ENCODE data around the gene GBX1. TPM values are rescaled to one million over a fixed set of nuclear protein-coding genes. Genes with fewer than 3 reads are reported as not detected.

GBX1 gene
- total RNA-seq, 4 donors from 2014 or later = not detected

- Histone ChIP-seq H3K27ac (no peak overlapping the region), H3K9me3 (no peaks in the 10 kb centered on the region), H3K4me3 (replicated peaks in 1 of 3) (no peak overlapping the region), H3K36me3 (no peaks in the 10 kb centered on the region), H3K27me3 (no peaks in the 10 kb centered on the region), H3K4me1 (no peaks in the 10 kb centered on the region)
- no peak for TF ChIP-seq POLR2A (IDR thresholded peaks at IDR 0.05)
- TF ChIP-seq, protein P1, sequence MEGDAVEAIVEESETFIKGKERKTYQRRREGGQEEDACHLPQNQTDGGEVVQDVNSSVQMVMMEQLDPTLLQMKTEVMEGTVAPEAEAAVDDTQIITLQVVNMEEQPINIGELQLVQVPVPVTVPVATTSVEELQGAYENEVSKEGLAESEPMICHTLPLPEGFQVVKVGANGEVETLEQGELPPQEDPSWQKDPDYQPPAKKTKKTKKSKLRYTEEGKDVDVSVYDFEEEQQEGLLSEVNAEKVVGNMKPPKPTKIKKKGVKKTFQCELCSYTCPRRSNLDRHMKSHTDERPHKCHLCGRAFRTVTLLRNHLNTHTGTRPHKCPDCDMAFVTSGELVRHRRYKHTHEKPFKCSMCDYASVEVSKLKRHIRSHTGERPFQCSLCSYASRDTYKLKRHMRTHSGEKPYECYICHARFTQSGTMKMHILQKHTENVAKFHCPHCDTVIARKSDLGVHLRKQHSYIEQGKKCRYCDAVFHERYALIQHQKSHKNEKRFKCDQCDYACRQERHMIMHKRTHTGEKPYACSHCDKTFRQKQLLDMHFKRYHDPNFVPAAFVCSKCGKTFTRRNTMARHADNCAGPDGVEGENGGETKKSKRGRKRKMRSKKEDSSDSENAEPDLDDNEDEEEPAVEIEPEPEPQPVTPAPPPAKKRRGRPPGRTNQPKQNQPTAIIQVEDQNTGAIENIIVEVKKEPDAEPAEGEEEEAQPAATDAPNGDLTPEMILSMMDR (IDR thresholded peaks at IDR 0.05) = no peak
- intact Hi-C loops (cut with DNase I) = no loop called here
- DNase-seq = no peak
- 58 to 69% methylated on average over 9 of the region's 9 CpGs for WGBS, 2 donors
Measured at GRCh38 chr7:151206914-151207313, 39.4 kb upstream of the GBX1 start.

DNA sequence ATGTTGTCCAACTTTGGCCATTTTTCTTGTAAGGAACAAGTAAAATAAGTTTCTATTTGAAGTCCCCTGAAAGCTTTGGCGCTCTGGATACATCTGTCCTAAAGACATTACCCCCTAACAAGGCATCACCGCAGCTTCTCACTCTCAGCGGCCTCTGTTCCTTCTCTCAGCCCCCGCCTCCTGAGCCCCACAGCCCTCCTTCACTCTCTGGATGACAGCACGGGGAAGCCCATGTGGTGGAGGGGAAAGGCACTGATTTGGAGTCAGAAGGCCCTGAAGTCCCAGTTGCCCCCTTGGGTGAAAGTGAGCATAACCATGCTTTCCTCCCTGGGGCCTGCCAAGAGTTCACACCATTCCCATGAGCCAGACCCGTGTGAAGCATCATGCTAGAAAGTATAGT, 38.2 kb upstream of the GBX1 start:
- H3K27ac ChIP-seq = no peak overlapping the region
- H3K9me3 ChIP-seq = no peaks in the 10 kb centered on the region
- no peak overlapping the region for H3K4me3 ChIP-seq (replicated peaks in 1 of 3)
- WGBS, 2 donors = 69 to 71% methylated on average over 6 of the region's 6 CpGs
- DNase-seq = no peak
- intact Hi-C loops (cut with DNase I) = no loop called here
- TF ChIP-seq, protein P1 (IDR thresholded peaks at IDR 0.05) = no peak
- TF ChIP-seq POLR2A (IDR thresholded peaks at IDR 0.05) = no peak
- no peaks in the 10 kb centered on the region for H3K36me3 ChIP-seq
- no peaks in the 10 kb centered on the region for H3K4me1 ChIP-seq
- H3K27me3 ChIP-seq = no peaks in the 10 kb centered on the region

DNA sequence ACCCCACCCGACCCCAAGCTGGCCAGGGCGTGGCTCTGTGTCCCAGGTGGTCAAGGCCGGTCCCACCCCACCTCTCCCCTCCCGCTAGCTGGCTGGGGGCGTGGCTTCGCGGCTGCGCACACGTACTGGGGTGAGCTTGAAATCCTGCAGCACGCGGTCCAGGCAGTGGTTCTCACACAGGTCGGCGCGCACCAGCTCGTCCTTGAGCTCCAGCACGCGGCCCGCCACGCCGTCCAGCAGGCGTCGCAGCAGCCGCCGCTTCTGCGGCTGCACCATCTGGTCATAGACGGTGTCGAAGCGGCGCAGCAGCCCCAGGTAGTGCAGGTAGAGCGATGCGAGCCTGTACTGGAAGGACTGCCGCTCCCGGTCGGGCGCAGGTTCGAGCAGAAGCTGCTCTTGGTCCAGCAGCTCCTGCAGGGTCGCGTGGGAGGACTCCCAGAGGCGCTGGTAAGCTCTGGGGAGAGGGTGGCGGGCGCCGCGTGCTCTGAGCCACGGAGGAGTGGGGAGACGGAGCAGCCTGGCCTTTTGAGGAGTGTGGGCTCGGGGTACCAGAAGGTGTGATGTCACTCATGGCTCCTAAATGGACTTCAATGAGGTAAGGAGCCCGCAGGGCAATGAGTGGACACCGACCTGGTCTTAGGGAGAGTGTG, 37.0 kb upstream of the GBX1 start:
- no peaks in the 10 kb centered on the region for H3K27me3 ChIP-seq
- WGBS, 2 donors = 58 to 78% methylated on average over 30 to 32 of the region's 48 CpGs
- no peak for DNase-seq
- intact Hi-C loops (cut with DNase I) = no loop called here
- no peak overlapping the region for H3K4me3 ChIP-seq (replicated peaks in 1 of 3)
- no peaks in the 10 kb centered on the region for H3K4me1 ChIP-seq
- TF ChIP-seq POLR2A (IDR thresholded peaks at IDR 0.05) = no peak
- TF ChIP-seq, protein P1 (IDR thresholded peaks at IDR 0.05) = no peak
- H3K36me3 ChIP-seq = no peaks in the 10 kb centered on the region
- H3K9me3 ChIP-seq = no peaks in the 10 kb centered on the region
- no peak overlapping the region for H3K27ac ChIP-seq

DNA sequence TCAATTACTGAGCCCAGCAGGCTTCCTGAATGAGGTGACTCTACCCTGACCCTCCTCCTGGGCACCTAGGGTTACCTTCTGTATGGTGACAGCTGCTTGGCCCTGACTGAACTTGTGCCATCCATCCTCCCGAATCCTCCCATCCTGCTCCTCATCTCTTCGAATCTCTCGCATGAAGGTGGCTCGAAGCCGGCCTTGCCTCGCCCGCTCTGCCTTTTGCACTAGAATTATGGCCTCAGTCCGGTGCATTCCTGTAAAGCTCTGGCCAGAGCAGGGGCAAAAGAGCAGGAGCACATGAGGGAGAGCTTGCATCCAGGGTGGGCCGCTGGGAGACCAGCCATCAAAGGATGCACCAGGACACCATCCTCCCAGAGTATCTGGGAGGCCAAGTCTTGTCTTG, 35.3 kb upstream of the GBX1 start:
- 96% methylated on average over 9 of the region's 9 CpGs for WGBS, 2 donors
- H3K4me3 ChIP-seq (replicated peaks in 1 of 3) = no peak overlapping the region
- H3K27ac ChIP-seq = no peak overlapping the region
- no peak for DNase-seq
- peaks cover 0 to 5% of the 10 kb centered on the region in 2 donors for H3K4me1 ChIP-seq
- intact Hi-C loops (cut with DNase I) = no loop called here
- H3K36me3 ChIP-seq = no peaks in the 10 kb centered on the region
- TF ChIP-seq, protein P1 (IDR thresholded peaks at IDR 0.05) = no peak
- TF ChIP-seq POLR2A (IDR thresholded peaks at IDR 0.05) = no peak
- H3K9me3 ChIP-seq = no peaks in the 10 kb centered on the region
- no peaks in the 10 kb centered on the region for H3K27me3 ChIP-seq

GRCh38 chr7:151201751-151202150, 34.3 kb upstream of the GBX1 start:
- H3K27ac ChIP-seq = no peak overlapping the region

More at GRCh38 chr7:151201751-151202150, 34.3 kb upstream of the GBX1 start:
- H3K36me3 ChIP-seq = no peaks in the 10 kb centered on the region
- DNase-seq = no peak
- intact Hi-C loops (cut with DNase I) = no loop called here
- no peak overlapping the region for H3K4me3 ChIP-seq (replicated peaks in 1 of 3)
- TF ChIP-seq POLR2A (IDR thresholded peaks at IDR 0.05) = no peak
- TF ChIP-seq, protein P1 (IDR thresholded peaks at IDR 0.05) = no peak
- H3K4me1 ChIP-seq = peaks cover 0 to 5% of the 10 kb centered on the region in 2 donors
- H3K9me3 ChIP-seq = no peaks in the 10 kb centered on the region
- 84 to 88% methylated on average over 4 of the region's 4 CpGs for WGBS, 2 donors
- H3K27me3 ChIP-seq = no peaks in the 10 kb centered on the region
